HG03066 (cell line): ENCODE measurements around the gene ETFB.

Experiments used
- ATAC-seq: cut with Tn5 transposase; IDR thresholded peaks from one replicate; pipeline ENCODE4 v1.9.1; 2021; ENCODE audit warnings: low read depth; ENCODE audit not compliant: unreplicated experiment

ETFB gene

DNA sequence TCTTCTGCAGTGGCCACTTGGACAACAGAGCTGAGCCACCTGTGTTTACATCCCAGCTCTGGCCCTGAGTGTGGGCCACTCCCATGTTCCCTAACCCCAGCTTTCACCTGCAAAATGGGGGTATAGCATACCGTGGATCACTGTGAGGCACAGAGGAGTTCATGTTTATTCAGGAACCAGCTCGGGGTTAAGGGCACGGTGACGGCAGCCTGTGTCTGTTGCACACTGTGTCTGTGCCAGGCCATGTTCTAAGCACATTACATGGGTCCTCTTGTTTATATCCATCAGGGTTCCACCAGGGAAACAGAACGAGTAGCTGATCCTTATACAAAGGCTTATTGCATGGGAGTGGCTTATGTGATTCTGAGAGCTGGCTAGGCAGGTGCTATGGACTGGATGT, 68.8 kb downstream of the ETFB start:
- ATAC-seq, result no peak

DNA sequence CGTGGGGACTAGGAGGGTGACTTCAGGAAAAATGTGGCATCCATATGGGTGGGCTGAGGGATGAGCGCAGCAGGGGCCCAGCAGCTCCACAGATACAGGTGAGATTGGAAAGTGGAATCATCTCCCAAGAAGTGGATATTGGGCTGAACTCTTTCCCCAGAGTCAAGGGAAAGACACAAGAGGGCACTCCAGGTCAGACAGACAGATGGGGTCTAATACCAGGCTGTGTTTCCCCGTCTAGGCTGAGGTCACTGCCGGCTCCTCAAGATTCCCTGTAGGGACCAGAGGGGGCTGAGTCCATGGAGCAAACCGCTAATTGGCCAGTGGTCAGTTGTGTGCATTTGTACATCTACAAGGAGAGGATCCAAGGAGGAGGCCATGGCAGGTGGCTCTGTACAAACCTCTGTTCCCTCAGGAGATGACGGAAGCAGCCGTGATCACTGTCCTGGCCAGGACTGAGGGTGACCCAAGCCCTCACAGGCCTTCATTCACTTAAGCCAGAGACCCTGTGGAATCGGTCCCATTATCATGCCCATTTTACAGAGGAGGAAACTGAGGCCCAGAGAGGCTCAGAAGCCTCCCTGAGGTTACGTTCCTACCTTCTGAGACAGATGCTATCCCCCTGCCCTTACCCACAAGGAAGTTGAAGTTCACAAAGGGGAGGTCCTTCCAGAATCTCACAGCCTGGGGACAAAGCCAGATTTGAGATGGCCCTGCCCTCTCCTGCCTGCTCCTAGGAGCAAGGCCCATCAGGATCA, 69.7 kb downstream of the ETFB start:
- ATAC-seq, result no peak

DNA sequence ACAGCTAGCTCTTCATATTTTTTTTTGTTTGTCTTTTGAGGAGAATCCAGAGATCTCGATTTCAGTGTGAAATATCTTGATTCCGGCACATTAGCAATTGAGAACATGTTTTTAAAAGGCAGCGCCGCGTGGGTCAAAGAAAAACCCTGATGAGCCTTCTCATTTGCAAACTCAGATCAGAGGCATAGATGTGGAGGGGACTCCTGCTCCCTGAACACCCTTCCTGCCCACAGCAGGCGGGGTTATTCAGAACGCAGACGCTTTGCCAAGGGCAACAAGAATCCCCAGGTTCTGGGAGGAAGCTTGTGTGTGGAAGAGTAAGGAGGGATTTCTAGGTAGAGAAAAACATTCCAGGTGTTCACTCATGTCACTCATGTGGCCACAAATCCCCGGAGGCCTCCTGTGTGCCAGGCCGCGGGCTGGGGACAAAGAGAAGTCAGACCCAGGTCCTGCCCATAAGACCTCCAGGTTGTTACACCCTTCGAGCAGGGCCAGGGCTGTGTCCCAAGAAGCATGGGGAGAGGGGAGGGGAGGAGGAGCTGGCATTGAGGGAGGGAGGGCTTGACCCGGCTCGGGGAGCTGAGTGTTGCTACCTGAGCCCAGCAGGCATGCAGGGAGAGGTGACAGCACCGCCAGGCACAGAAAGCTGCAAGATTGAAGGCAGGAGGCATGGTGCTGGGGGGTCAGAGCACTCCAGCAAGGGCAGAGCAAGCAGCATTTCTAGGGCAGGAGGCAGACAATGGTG, 70.6 kb downstream of the ETFB start:
- ATAC-seq, result no peak
